Peyer's patch (tissue), 4 donors: ENCODE measurements around the gene PCCB. TPM values are rescaled to one million over a fixed set of nuclear protein-coding genes. Genes with fewer than 3 reads are reported as not detected.

Experiments used
- DNase-seq, 3 donors: peaks; one replicate each; pipeline ENCODE4 v3.0.0-alpha.2; 2017 to 2019
- H3K27ac ChIP-seq, 4 donors: fragments of 200-600 bp; sonication (generic); one replicate each; pipeline ENCODE4 v1.5.1; 2016 to 2019
- H3K27me3 ChIP-seq, 2 donors: fragments of 200-600 bp; sonication (generic); one replicate each; pipeline ENCODE4 v1.5.1; 2019
- H3K36me3 ChIP-seq, 3 donors: fragments of 200-600 bp; sonication (generic); one replicate each; pipeline ENCODE4 v1.5.1; 2016 to 2019
- H3K4me1 ChIP-seq, 4 donors: fragments of 200-600 bp; sonication (generic); one replicate each; pipeline ENCODE4 v1.5.1; 2016 to 2019
- H3K4me3 ChIP-seq, 4 donors: fragments of 200-600 bp; sonication (generic); 1 replicate in 3 of 4; 2 replicates in 1 of 4; pipeline ENCODE4 v1.5.1; 2016 to 2019; ENCODE audit warnings: mild to moderate bottlenecking in 1 of 4
- H3K9me3 ChIP-seq, 4 donors: fragments of 200-600 bp; sonication (generic); one replicate each; pipeline ENCODE4 v1.5.1; 2016 to 2019; ENCODE audit warnings: mild to moderate bottlenecking in 1 of 4
- POLR2A ChIP-seq, 2 donors: fragments of 450-650 bp; IDR thresholded peaks; one replicate each; pipeline ENCODE4 v1.5.1; 2017; ENCODE audit warnings: antibody characterized with exemption in 2 of 2, mild to moderate bottlenecking in 2 of 2, moderate library complexity in 2 of 2
- total RNA-seq, 4 donors: library from RNA; depleted of rRNA; stranded (reverse); fragments of >200 nt; gene quantifications; one replicate each; pipeline ENCODE4 v1.1.0, GENCODE V29; 2016
- TF ChIP-seq, protein P1 (sequence below), 6 experiments: fragments of 450-650 bp in 4 of 6; fragments of 200-600 bp in 2 of 6; sonication (generic) in 1 of 6; IDR thresholded peaks; one replicate each; pipeline ENCODE4 v1.5.1; 2017 to 2019; ENCODE audit warnings: antibody characterized with exemption in 6 of 6, mild to moderate bottlenecking in 3 of 6, moderate library complexity in 1 of 6

PCCB gene
- total RNA-seq, 4 donors from 2014 or later: 15.7 to 45.9 (median 30.3) TPM

DNA sequence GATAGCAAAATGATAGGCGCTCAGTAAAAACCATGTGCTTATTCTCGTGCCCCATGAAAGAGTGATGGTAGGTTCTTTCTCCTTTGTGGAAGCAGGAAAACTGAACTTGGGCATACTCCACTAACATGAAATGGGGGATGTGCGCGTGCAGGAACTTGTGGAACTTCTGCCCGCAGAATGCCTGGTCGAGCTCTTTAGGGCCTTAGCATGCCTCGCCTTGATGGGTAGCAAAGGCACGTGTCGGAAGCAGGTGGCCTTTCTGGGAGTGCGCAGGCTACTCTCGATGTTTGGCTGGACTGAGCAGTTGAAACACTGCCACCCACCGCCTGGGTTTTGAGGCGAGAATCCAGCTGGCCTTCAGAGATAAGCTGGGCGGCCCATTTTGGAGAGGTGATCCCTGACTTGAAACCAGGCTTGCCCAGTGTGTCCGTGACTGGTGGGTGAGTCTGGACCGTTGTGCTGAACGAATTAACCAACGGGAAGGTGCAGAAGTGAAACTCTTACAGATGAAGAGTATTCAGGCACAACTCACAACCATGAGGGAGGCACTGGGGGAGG is 842 bp downstream of the PCCB start:
- Histone ChIP-seq H3K27me3 (no peaks in the 10 kb centered on the region), H3K27ac (peak overlapping the region; percentile 87 to 97 (median 88)), H3K4me3 (peak overlapping the region; percentile 62 to 72 (median 68)), H3K4me1 (peaks cover 0 to 15% (median 3%) of the 10 kb centered on the region in 4 donors), H3K36me3 (no peaks in the 10 kb centered on the region), H3K9me3 (no peaks in the 10 kb centered on the region)
- peak; percentile 62 to 78 (median 69) for DNase-seq
- TF ChIP-seq POLR2A (IDR thresholded peaks at IDR 0.05): no peak
- TF ChIP-seq, protein P1, sequence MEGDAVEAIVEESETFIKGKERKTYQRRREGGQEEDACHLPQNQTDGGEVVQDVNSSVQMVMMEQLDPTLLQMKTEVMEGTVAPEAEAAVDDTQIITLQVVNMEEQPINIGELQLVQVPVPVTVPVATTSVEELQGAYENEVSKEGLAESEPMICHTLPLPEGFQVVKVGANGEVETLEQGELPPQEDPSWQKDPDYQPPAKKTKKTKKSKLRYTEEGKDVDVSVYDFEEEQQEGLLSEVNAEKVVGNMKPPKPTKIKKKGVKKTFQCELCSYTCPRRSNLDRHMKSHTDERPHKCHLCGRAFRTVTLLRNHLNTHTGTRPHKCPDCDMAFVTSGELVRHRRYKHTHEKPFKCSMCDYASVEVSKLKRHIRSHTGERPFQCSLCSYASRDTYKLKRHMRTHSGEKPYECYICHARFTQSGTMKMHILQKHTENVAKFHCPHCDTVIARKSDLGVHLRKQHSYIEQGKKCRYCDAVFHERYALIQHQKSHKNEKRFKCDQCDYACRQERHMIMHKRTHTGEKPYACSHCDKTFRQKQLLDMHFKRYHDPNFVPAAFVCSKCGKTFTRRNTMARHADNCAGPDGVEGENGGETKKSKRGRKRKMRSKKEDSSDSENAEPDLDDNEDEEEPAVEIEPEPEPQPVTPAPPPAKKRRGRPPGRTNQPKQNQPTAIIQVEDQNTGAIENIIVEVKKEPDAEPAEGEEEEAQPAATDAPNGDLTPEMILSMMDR (IDR thresholded peaks at IDR 0.05): peak in 3 of 6 experiments; percentile 4 to 14 (median 11)

- Histone ChIP-seq H3K9me3 (no peaks in the 10 kb centered on the region), H3K27me3 (no peaks in the 10 kb centered on the region), H3K4me3 (peak overlapping the region in 3 of 4 donors; percentile 62 to 68 (median 67)), H3K36me3 (no peaks in the 10 kb centered on the region), H3K4me1 (peaks cover 0 to 15% (median 3%) of the 10 kb centered on the region in 4 donors), H3K27ac (peak overlapping the region in 3 of 4 donors; percentile 88 to 97 (median 89))
- no peak for TF ChIP-seq POLR2A (IDR thresholded peaks at IDR 0.05)
- TF ChIP-seq, protein P1 (IDR thresholded peaks at IDR 0.05): no peak
- DNase-seq: no peak
These were observed 1.4 kb downstream of the PCCB start for GRCh38 chr3:136251511-136251910.

- peaks cover 0 to 27% (median 0%) of the 10 kb centered on the region in 3 donors for H3K36me3 ChIP-seq
- peaks cover 0 to 13% (median 3%) of the 10 kb centered on the region in 4 donors for H3K4me1 ChIP-seq
- no peaks in the 10 kb centered on the region for H3K9me3 ChIP-seq
- DNase-seq: peak in 1 of 3 donors; percentile 59
- TF ChIP-seq POLR2A (IDR thresholded peaks at IDR 0.05): peak; percentile 25 to 51
- TF ChIP-seq, protein P1 (IDR thresholded peaks at IDR 0.05): no peak
- peak overlapping the region in 3 of 4 donors; percentile 13 to 74 (median 71) for H3K27ac ChIP-seq
- no peaks in the 10 kb centered on the region for H3K27me3 ChIP-seq
- peak overlapping the region in 1 of 4 donors; percentile 8 for H3K4me3 ChIP-seq
These were observed 5.7 kb downstream of the PCCB start for GRCh38 chr3:136255672-136256406.

GRCh38 chr3:136258199-136258598 is 8.1 kb downstream of the PCCB start:
- Histone ChIP-seq H3K27ac (no peak overlapping the region), H3K4me1 (no peaks in the 10 kb centered on the region), H3K9me3 (no peaks in the 10 kb centered on the region), H3K27me3 (no peaks in the 10 kb centered on the region), H3K36me3 (peaks cover 0 to 44% (median 0%) of the 10 kb centered on the region in 3 donors), H3K4me3 (no peak overlapping the region)
- no peak for DNase-seq
- TF ChIP-seq, protein P1 (IDR thresholded peaks at IDR 0.05): no peak
- no peak for TF ChIP-seq POLR2A (IDR thresholded peaks at IDR 0.05)

GRCh38 chr3:136261826-136262225 is 11.7 kb downstream of the PCCB start:
- Histone ChIP-seq H3K27me3 (no peaks in the 10 kb centered on the region), H3K27ac (no peak overlapping the region), H3K4me3 (no peak overlapping the region), H3K36me3 (peaks cover 0 to 56% (median 0%) of the 10 kb centered on the region in 3 donors), H3K9me3 (no peaks in the 10 kb centered on the region), H3K4me1 (no peaks in the 10 kb centered on the region)
- DNase-seq: no peak
- TF ChIP-seq, protein P1 (IDR thresholded peaks at IDR 0.05): no peak
- TF ChIP-seq POLR2A (IDR thresholded peaks at IDR 0.05): no peak
